ENCODE measurements around the gene NAB1.

- TF ChIP-seq CTCF (IDR thresholded peaks at IDR 0.05; ENCODE audit: insufficient read depth, low read length): no peak
- no peak for TF ChIP-seq POLR2AphosphoS5 (IDR thresholded peaks at IDR 0.05; ENCODE audit: low read depth)
- no peak for TF ChIP-seq GABPA (IDR thresholded peaks at IDR 0.05; ENCODE audit: low read depth)
Measured at GRCh38 chr2:190740449-190740848, 91.6 kb downstream of the NAB1 start.

All from HL-60 (cell line).